Parathyroid adenoma (tissue), 2 donors: ENCODE measurements around the gene GPR15LG.

Experiments used
- H2AFZ ChIP-seq: fragments of 300-600 bp; sonication (generic); one replicate; pipeline ENCODE4 v1.7.0; 2017; ENCODE audit warnings: antibody characterized with exemption, mild to moderate bottlenecking
- H3K27ac ChIP-seq: fragments of 300-600 bp; sonication (generic); one replicate; pipeline ENCODE4 v1.7.0; 2017
- H3K27me3 ChIP-seq: fragments of 300-600 bp; sonication (generic); one replicate; pipeline ENCODE4 v1.7.0; 2017; ENCODE audit warnings: low read length; ENCODE audit not compliant: control insufficient read depth, insufficient read depth
- H3K36me3 ChIP-seq: fragments of 300-600 bp; sonication (generic); one replicate; pipeline ENCODE4 v1.7.0; 2017; ENCODE audit warnings: low read length; ENCODE audit not compliant: control insufficient read depth, insufficient read depth
- H3K4me1 ChIP-seq: fragments of 300-600 bp; sonication (generic); one replicate; pipeline ENCODE4 v1.7.0; 2017; ENCODE audit warnings: control low read depth
- H3K4me2 ChIP-seq: fragments of 300-600 bp; sonication (generic); one replicate; pipeline ENCODE4 v1.7.0; 2017; ENCODE audit warnings: low read length
- H3K4me3 ChIP-seq: fragments of 300-600 bp; sonication (generic); one replicate; pipeline ENCODE4 v1.7.0; 2017; ENCODE audit warnings: low read depth, low read length
- H3K79me2 ChIP-seq: fragments of 300-600 bp; sonication (generic); one replicate; pipeline ENCODE4 v1.7.0; 2017; ENCODE audit warnings: control low read depth
- H3K9ac ChIP-seq: fragments of 300-600 bp; sonication (generic); one replicate; pipeline ENCODE4 v1.7.0; 2017; ENCODE audit warnings: mild to moderate bottlenecking
- H3K9me3 ChIP-seq: fragments of 300-600 bp; sonication (generic); one replicate; pipeline ENCODE4 v1.7.0; 2017; ENCODE audit warnings: low read length; ENCODE audit not compliant: control insufficient read depth
- TF ChIP-seq, protein P1 (sequence below): fragments of 300-600 bp; sonication (generic); IDR thresholded peaks from one replicate; pipeline ENCODE4 v1.7.0; 2017; ENCODE audit warnings: antibody characterized with exemption, mild to moderate bottlenecking
- donor health status: primary hyperparathyroidism.

The GPR15LG gene

DNA sequence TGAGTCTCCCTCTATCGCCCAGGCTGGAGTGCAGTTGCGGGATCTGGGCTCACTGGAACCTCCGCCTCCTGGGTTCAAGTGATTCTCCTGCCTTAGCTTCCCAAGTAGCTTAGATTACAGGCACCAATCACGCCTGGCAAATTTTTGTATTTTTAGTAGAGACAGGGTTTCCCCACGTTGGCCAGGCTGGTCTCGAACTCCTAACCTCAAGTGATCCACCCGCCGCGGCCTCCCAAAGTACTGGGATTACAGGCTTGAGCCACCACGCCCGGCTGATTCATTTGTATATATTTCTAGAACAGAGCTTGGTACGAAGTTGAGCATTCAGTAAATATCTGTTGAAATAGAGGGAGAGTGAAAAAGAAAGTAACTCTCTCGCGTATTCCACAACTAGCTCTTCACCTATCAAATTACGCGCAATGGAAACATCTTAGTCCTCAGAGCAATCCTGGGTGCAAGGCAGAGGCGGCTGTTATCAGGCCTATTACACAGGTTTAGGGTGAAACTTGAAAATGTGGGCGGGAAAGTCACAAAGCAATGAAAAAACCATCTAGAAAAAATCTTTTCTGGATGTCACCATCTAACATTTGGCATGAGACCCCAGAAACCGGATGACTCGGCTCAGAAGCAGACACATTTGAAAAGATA is 35.0 kb upstream of the GPR15LG start:
- H3K79me2 ChIP-seq = peaks cover 17% of the 10 kb centered on the region
- H3K4me3 ChIP-seq = peak overlapping the region; percentile 100
- peak overlapping the region; percentile 98 for H3K4me2 ChIP-seq
- peak overlapping the region; percentile 31 for H3K27ac ChIP-seq
- H3K36me3 ChIP-seq = no peaks in the 10 kb centered on the region
- TF ChIP-seq, protein P1, sequence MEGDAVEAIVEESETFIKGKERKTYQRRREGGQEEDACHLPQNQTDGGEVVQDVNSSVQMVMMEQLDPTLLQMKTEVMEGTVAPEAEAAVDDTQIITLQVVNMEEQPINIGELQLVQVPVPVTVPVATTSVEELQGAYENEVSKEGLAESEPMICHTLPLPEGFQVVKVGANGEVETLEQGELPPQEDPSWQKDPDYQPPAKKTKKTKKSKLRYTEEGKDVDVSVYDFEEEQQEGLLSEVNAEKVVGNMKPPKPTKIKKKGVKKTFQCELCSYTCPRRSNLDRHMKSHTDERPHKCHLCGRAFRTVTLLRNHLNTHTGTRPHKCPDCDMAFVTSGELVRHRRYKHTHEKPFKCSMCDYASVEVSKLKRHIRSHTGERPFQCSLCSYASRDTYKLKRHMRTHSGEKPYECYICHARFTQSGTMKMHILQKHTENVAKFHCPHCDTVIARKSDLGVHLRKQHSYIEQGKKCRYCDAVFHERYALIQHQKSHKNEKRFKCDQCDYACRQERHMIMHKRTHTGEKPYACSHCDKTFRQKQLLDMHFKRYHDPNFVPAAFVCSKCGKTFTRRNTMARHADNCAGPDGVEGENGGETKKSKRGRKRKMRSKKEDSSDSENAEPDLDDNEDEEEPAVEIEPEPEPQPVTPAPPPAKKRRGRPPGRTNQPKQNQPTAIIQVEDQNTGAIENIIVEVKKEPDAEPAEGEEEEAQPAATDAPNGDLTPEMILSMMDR = no peak
- H2AFZ ChIP-seq = peak overlapping the region; percentile 83
- H3K9me3 ChIP-seq = no peaks in the 10 kb centered on the region
- H3K9ac ChIP-seq = no peak overlapping the region
- H3K4me1 ChIP-seq = peaks cover 3% of the 10 kb centered on the region
- no peaks in the 10 kb centered on the region for H3K27me3 ChIP-seq

DNA sequence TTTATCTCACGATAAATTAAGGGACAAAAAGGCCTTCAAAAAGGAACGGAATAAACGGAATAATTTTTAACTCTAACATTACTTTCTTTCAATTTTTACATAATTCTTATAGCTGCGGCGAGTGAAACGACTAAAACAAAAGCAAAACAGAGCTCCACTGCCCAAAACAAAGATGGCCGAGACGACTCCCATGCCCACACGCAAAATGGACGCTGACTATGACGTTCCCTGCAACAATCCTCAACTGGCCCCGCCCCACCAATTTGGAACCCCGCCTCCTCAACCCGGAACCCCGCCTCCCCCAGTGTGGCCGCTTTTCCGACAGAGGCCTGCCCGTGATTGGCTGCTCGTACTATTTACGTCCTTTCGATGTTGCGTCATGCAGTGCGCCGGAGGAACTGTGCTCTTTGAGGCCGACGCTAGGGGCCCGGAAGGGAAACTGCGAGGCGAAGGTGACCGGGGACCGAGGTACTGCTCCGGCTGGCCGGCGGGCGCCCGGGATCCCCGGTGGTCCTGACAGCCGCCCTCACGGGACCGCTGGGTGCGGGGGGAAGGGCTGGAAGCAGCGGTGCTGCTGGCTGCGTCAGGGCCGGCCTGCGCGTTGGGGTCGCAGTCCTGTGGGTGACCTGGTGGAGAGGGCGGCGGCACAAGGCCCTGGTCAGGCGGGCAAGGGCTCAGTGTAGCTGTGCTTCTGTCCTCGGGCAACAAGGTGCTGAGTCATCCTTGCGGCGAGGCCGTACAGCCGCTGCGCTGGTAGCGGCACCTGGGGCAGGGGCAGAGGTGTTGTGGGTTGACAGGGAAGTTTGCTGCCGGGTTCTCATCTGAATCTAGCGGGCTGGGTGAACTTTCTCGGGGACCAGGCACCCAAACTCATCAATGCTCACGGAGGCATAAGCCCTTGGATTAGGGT is 34.2 kb upstream of the GPR15LG start, which contains the start of gene GHITM:
TSS of gene GHITM (plus strand) at position 384 of the 910 bp plus-strand sequence. CDS start 1,992 bp downstream, outside the sequence.
- TF ChIP-seq, protein P1 = peak; percentile 43
- Histone ChIP-seq H3K36me3 (no peaks in the 10 kb centered on the region), H2AFZ (peak within 1 kb of the TSS; percentile 86), H3K9ac (peak within 1 kb of the TSS; percentile 95), H3K4me3 (peak within 1 kb of the TSS; percentile 100), H3K27me3 (no peaks in the 10 kb centered on the region), H3K4me2 (peak within 1 kb of the TSS; percentile 98), H3K27ac (peak within 1 kb of the TSS; percentile 88), H3K79me2 (peaks cover 17% of the 10 kb centered on the region), H3K9me3 (no peaks in the 10 kb centered on the region), H3K4me1 (peaks cover 3% of the 10 kb centered on the region)

DNA sequence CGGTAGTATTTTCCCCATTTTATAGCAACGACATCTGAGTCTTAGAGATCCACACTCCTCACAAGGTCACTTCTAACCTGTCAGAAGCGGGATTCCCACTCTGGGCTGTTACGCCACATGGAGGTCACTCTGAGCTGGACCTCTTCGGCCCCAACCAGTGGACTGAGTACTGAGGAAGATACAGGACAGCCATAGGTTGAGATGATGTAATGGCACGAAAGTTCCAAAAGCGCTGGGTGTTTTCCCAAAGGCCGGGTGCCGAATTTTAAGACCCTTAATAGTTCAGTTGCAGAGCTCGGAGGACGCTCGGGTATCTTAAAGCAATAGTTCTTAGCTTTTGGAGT is 33.6 kb upstream of the GPR15LG start:
- peaks cover 17% of the 10 kb centered on the region for H3K79me2 ChIP-seq
- peaks cover 3% of the 10 kb centered on the region for H3K4me1 ChIP-seq
- H3K36me3 ChIP-seq = no peaks in the 10 kb centered on the region
- H3K4me3 ChIP-seq = peak overlapping the region; percentile 100
- peak overlapping the region; percentile 88 for H3K27ac ChIP-seq
- H3K9ac ChIP-seq = peak overlapping the region; percentile 95
- TF ChIP-seq, protein P1 = no peak
- H2AFZ ChIP-seq = peak overlapping the region; percentile 86
- H3K27me3 ChIP-seq = no peaks in the 10 kb centered on the region
- no peaks in the 10 kb centered on the region for H3K9me3 ChIP-seq
- peak overlapping the region; percentile 79 for H3K4me2 ChIP-seq

DNA sequence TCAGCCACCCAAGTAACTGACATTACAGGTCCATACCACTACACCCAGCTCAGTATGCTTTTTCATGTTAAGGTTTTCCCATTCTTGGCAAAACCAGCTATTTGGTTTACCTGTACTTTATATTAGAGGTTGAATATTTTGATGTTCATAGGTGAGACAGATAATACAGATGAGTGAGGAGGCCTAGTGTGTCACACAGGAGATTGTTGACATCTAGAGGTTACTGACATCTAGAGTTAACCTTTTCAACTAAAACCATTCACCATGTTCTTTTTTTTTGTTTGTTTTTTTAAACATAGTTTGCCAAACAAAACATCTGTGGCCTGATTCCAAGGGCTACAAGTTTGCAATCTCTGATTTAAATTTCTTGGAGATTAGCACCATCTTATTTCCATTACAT is 26.3 kb upstream of the GPR15LG start:
- H3K4me2 ChIP-seq = no peak overlapping the region
- no peak overlapping the region for H3K4me3 ChIP-seq
- H3K27ac ChIP-seq = no peak overlapping the region
- TF ChIP-seq, protein P1 = no peak
- H3K27me3 ChIP-seq = no peaks in the 10 kb centered on the region
- no peak overlapping the region for H3K9ac ChIP-seq
- no peaks in the 10 kb centered on the region for H3K4me1 ChIP-seq
- no peak overlapping the region for H2AFZ ChIP-seq
- H3K9me3 ChIP-seq = no peaks in the 10 kb centered on the region
- no peaks in the 10 kb centered on the region for H3K79me2 ChIP-seq
- no peaks in the 10 kb centered on the region for H3K36me3 ChIP-seq
